GM12878 (cell line): Measurements from ENCODE around the gene SLC26A11.

Experiments
- CEBPB ChIP-seq, 2 experiments: fragments of 150-350 bp in 1 of 2; IDR thresholded peaks; 2 replicates each; pipeline ENCODE4 v1.6.1; 2012 to 2014; ENCODE audit warnings: low read depth in 2 of 2, low read length in 2 of 2, borderline replicate concordance in 1 of 2, inconsistent platforms in 1 of 2
- CTCF ChIP-seq, 3 experiments: IDR thresholded peaks in 2 of 3; conservative IDR thresholded peaks in 1 of 3; 2 replicates each; pipeline ENCODE4 v1.5.1; 2011; ENCODE audit warnings: low read depth in 3 of 3, low read length in 3 of 3, mild to moderate bottlenecking in 3 of 3, control low read depth in 2 of 3, moderate library complexity in 2 of 3, inconsistent platforms in 1 of 3, mixed read lengths in 1 of 3; ENCODE audit not compliant: control insufficient read depth in 2 of 3, insufficient read depth in 1 of 3; ENCODE audit errors: extremely low read depth in 1 of 3
- EP300 ChIP-seq, 2 experiments: fragments of 150-350 bp in 1 of 2; IDR thresholded peaks; 2 replicates each; pipeline ENCODE4 v1.6.1; 2011 to 2012; ENCODE audit warnings: low read depth in 2 of 2, low read length in 2 of 2, borderline replicate concordance in 1 of 2, improper control_type of control experiment in 1 of 2, inconsistent platforms in 1 of 2; ENCODE audit not compliant: control insufficient read depth in 1 of 2
- EZH2 ChIP-seq: IDR thresholded peaks from 2 replicates; pipeline ENCODE4 v1.6.1; 2012; ENCODE audit warnings: low read depth, mild to moderate bottlenecking, control low read depth, inconsistent platforms, low read length, borderline replicate concordance; ENCODE audit not compliant: control insufficient read depth
- FOS ChIP-seq: IDR thresholded peaks from 3 replicates; pipeline ENCODE4 v1.6.1; 2011; ENCODE audit warnings: borderline replicate concordance; ENCODE audit not compliant: insufficient read length; ENCODE audit errors: extremely low read depth
- LARP7 ChIP-seq: fragments of 450-650 bp; IDR thresholded peaks from 2 replicates; pipeline ENCODE4 v1.6.1; 2017; ENCODE audit warnings: mild to moderate bottlenecking
- MTA3 ChIP-seq: IDR thresholded peaks from 2 replicates; pipeline ENCODE4 v1.6.1; 2012; ENCODE audit warnings: low read length, inconsistent platforms, borderline replicate concordance
- MYC ChIP-seq: IDR thresholded peaks from 2 replicates; pipeline ENCODE4 v1.6.1; 2011; ENCODE audit warnings: mild to moderate bottlenecking, low read length, moderate library complexity, inconsistent platforms; ENCODE audit not compliant: insufficient read depth, insufficient replicate concordance, insufficient read length, severe bottlenecking
- NFIC ChIP-seq: IDR thresholded peaks from 2 replicates; pipeline ENCODE4 v1.6.1; 2012; ENCODE audit warnings: low read depth, mild to moderate bottlenecking, inconsistent platforms, low read length, moderate library complexity
- PAX5 ChIP-seq: IDR thresholded peaks from 2 replicates; pipeline ENCODE4 v1.6.1; 2011; ENCODE audit warnings: low read depth, low read length, borderline replicate concordance
- PRDM15 ChIP-seq: fragments of 450-650 bp; formaldehyde crosslinking; IDR thresholded peaks from 2 replicates; pipeline ENCODE4 v1.4.0; 2020; ENCODE audit warnings: mild to moderate bottlenecking, moderate library complexity
- RCOR1 ChIP-seq: conservative IDR thresholded peaks from 2 replicates; pipeline ENCODE4 v1.6.1; 2012; ENCODE audit warnings: low read depth, low read length, improper control_type of control experiment
- SUPT20H ChIP-seq: IDR thresholded peaks from 2 replicates; pipeline ENCODE4 v1.6.1; 2011; ENCODE audit warnings: low read depth, mild to moderate bottlenecking, low read length, moderate library complexity, borderline replicate concordance; ENCODE audit not compliant: control insufficient read depth

- TF ChIP-seq CTCF (IDR thresholded peaks at IDR 0.05 in 2 of 3, conservative IDR thresholded peaks at IDR 0.05 in 1 of 3; ENCODE audit: control insufficient read depth in 2 of 3, extremely low read depth in 1 of 3, insufficient read depth in 1 of 3, low read depth in 3 of 3, low read length in 3 of 3), result no peak
- TF ChIP-seq MTA3, result no peak
- TF ChIP-seq NFIC, result no peak
- TF ChIP-seq MYC, result no peak
- TF ChIP-seq LARP7, result no peak
- no peak for TF ChIP-seq PAX5
- no peak for TF ChIP-seq PRDM15 (CRISPR knock-in tag)
- TF ChIP-seq SUPT20H, result no peak
- TF ChIP-seq EZH2, result no peak
- no peak for TF ChIP-seq FOS
- TF ChIP-seq CEBPB (IDR thresholded peaks at IDR 0.05; ENCODE audit: borderline replicate concordance in 1 of 2, low read depth in 2 of 2, low read length in 2 of 2), result no peak
- no peak for TF ChIP-seq EP300 (IDR thresholded peaks at IDR 0.05; ENCODE audit: borderline replicate concordance in 1 of 2, control insufficient read depth in 1 of 2, low read depth in 2 of 2, low read length in 2 of 2)
- no peak for TF ChIP-seq RCOR1
Observed at GRCh38 chr17:80242505-80242904, 22.3 kb downstream of the SLC26A11 start.
